Ammon's horn (tissue), 1 donor: ENCODE results near the gene RPTOR.

Source experiments
- DNase-seq: peaks from one replicate; pipeline ENCODE4 v3.0.0-alpha.2; 2016; ENCODE audit warnings: low spot score

The RPTOR gene

DNA sequence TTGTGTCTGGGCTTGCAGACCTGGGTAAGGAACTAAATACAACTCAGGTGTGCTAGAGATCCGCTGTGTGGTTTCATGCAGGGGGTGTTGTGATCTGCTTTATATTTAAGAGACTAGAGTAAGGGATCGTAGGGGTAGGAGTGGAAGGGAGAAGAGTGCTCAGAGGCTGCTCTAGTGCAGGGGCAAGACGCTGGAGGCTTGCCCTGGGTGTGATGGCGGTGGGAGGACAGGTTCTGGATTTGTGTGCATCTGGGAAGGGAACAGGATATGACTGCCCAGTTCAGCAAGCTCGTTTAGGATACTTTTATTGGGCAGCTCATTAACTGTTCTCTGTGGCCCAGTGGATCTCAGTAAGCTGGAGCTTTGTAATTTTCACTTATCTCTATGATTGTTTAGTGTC, 47.6 kb downstream of the RPTOR start:
- DNase-seq: no peak

DNA sequence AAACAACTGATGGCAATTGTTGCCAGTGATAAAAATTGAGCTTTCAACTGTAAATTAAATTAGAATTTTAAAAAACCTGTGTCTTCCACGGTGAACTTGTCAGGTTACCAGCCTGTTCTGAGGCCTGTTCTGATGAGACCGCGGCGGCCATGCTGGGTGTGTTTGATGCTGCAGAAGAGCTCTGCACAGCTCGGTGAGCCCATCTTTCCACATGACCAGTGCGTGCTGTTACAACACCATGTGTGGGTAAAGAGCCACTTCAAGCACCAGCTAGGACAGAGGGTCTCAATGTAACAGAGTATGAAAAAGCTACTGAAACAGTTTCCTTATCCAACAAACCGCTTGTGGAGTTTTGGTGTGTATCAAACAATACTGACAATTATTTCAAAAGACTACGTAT, 48.5 kb downstream of the RPTOR start:
- no peak for DNase-seq

DNA sequence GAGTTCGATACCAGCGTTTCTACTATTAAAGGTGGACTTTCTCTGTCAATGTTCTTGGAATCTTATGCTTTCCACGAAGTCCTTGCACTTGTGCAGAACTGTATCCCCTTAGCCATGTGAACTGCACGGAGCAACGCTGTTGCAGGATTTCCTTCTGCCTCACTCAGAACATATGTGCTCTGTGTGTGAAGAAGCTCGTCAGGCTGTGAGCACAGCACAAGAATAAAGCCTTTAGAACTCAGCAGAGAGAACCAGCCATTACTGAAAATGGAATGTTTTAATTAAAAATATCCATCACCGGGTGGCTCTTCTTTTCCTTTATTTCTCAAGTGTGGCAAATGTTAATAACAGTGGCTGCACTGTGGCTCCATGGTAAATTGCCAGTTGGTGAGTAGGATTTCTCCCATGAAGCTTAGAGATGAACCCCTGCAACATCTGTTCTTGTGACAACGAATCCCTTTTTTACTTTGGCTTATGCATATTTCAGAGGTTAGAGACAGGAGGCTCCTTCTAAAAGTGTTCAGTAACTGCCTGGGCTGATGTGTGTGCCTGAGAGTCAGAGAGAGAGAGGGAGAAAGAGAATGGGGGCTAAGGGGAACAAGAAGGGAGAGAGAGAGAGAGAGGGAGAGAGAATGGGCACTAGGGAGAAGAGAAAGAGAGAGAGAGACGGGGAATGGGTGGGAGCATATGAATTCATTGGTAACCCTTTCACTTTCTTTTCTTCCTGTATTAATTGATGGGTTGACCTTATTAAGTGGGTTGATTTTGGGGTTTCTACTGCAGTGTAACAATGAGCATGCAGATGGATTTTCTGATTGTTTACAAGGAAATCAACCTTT, 50.0 kb downstream of the RPTOR start:
- DNase-seq: peak; percentile 33

DNA sequence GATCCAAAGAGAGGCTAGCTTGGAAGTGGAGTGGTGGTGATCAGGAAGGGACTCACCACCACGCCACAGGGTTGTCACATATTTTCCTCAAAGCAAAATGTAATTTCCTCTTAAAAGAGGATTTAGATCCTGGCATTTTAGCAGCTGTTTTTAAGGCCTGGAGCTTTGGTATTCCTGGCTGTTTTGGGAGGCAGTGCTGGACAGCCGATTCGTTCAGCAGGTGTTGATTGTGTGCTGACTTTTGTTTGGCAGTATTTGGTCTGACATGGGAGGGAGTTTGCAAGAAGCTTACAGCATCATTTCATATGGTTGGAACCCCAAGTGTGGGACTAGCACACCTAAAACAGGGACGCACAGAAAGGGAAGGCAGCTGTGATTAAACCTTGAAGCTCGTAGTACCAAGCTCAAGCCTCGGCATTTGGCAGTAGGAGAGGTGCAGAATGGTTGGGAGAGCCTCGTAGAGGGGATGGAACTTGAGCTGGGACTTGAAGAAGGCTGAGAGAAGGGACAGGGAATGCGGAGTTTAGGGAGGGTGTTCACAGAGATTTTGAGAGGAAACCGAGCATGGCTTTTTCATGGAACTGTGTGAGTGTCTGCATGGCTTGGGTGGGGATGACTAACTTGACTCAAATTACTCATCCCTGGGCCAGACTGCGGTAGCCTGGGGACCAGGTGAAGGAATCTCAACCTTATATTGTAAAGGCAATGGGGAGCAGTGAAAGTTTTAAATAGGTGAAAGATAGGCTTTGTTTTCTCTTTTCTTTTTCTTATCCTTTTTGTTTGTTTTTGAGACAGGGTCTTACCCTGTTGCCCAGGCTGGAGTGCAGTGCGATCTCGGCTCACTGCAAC, 52.3 kb downstream of the RPTOR start:
- no peak for DNase-seq

DNA sequence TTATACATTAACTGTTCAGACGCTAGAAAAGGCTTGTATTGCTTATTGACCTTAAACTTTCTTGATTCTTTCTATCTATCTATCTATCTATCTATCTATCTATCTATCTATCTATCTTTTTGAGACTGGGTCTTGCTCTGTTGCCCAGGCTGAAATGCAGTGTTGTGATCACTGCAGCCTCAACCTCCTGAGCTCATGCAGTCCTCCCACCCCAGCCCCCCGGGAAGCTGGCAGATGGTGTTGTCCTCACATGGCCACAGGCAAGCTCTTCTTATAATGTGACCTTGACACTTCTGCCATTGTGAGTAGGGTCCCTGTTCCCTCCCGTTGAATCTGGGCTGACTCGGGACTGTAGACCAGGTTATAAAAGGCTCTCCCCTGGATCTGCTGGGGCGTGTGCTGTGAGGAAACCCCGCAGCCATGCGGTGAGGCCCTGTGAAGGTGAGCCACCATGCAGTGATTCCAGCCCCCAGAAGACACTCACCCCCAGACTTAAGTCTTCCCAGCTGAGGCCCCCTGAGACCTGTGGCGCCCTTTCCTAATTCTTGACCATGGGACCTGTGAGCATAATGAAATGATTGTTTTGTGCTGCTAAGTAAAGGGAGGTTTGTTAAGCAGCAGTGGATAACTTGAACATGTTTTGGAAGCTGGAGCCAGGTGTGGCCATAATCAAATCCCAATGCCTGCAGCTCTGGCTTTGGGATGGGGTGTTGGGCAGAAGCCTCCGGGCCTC, 54.3 kb downstream of the RPTOR start:
- DNase-seq: no peak

DNA sequence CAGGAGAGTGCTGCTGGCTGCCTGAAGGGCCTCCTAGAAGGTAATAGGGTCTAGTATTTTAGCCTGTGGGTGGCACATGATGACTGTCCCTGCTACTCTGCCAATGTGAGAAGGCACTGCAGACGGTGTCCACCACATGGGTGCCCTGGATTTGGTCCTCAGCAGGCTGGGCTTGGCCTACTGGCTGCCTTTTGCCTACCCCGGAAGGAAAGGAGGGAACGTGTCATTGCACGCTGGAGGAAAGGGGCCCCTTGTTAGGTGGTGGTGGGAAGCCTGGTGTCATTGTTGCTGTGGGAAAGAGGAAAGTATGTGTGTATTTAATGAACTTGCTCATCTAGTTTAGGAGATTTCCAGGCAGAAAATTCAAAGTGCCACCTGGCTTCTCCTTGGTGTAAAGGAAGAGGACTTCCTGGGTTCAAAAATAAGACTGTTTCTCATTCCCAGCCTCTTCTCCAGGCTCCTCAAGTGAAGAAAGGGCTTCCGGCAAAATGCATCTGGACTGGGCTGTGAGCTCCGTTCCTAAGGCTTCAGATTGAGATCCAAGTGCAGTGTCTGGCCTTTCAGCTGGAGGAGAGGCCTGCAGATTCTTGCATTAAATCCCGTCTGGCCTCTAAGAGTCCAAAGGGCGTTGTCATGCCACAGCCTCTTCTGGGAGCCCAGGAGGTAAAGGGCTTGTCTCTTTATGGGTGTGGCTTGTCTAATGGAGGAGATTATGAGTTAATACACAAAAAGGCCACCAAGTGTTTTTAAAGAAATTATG, 55.1 kb downstream of the RPTOR start:
- DNase-seq: no peak

DNA sequence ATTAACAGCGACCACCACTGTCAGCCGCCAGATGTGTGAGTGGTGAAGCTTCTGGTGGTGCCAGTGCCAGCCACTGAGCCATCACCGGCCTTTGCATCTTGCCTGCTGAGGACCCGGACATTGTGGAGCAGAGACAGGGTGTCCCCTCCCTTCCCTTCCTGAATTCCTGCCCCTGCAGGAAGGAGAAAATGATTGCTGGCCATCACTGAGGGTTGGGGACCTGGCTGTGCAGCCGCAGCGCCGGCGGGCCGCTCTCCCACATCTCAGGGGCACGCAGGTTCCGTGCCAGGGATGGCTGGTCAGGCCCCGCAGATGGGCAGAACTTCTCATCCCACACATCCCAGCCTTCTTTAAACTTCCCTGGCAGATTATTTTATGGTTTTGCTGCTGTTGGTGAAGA, 56.5 kb downstream of the RPTOR start:
- DNase-seq: no peak

DNA sequence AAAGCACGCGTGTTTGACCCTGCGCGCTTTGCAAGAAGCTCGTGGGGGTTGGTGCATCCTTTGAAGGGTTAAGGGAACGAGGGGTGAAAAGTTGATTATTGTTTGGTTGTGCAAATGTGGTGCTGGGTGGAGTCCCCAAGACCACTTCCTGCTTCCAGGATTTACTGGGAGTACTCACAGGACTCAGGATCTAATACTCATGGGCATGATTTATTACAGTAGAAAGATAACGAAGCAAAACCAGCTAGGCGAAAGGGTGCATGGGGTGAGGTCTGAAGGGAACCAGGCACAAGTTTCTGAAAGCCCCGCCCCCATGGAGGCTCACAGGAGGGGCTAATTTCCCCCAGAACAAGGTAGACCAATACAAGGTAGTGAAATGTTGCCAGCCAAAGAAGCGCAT, 58.8 kb downstream of the RPTOR start:
- no peak for DNase-seq

DNA sequence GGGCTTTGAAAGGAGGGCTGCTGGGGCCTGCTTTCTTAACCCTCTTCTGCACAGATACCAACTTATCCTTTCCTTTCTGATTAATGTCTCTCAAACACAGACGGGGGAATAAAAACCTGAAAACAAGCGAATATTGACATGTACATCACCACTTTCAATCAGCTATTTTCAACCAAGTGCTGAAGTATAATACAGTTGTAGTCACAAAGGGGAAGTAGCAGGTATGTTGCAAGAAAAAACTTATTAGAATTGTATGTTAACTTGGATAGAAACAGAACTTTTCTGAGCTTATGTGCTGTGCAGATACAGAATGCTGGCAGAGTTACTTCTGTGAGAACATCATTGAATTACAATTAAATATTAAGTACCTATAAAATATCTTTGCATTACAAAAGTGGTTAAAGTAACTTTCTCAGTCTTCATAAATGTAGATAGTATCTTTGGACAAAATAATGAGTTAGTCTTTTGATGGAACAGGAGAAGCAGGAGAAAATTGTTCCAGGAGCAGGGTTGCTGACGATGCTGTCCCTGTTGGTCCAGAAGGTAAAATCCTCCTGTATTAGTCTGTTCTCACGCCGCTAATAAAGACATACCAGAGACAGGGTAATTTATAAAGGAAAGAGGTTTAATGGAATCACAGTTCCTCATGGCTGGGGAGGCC, 59.5 kb downstream of the RPTOR start:
- no peak for DNase-seq

DNA sequence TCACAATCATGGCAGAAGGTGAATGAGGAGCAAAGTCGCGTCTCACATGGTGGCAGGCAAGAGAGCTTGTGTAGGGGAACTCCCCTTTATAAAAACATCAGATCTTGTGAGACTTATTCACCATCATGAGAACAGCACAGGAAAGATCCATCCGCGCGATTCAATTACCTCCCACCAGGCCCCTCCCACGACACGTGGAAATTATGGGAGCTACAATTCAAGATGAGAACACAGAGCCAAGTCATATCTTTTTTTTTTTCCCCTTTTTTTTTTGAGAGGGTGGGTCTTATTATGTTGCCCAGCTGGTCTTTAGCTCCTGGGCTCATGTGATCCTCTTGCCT, 60.0 kb downstream of the RPTOR start:
- no peak for DNase-seq

DNA sequence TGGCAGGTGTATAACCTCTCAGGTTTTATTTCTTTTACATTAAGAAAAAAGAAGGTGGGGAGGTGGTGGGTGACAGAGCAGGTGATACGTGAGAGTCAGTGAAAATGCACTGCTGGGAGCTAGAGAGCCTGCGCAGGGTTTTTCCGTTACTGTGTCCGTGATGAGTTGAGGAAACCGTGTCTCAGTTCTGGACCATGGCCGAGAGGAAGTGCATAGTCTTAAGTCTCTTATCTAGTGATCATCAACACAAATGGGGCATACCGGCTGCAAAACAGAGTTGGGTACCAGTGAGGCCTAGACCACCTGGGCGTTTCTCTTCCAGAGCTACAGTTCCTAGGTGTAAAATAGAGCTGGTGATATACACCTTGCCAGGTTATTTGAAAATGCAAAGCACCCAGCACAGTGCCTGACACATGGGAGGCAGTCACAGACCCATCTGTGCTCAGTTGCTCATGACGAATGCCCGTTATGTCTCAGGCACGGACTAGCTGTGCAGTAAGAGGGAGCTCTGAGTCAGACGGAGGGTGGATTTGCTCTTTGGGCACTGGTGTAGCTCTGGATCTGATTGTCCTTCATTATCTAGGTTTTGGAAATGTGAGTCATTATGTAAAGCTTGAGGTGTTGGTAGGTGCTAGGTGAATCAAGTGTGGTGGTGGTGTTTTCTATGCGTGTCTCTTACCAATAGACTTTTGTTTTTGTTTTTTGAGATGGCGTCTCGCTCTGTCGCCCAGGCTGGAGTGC, 60.9 kb downstream of the RPTOR start:
- peak; percentile 56 for DNase-seq

DNA sequence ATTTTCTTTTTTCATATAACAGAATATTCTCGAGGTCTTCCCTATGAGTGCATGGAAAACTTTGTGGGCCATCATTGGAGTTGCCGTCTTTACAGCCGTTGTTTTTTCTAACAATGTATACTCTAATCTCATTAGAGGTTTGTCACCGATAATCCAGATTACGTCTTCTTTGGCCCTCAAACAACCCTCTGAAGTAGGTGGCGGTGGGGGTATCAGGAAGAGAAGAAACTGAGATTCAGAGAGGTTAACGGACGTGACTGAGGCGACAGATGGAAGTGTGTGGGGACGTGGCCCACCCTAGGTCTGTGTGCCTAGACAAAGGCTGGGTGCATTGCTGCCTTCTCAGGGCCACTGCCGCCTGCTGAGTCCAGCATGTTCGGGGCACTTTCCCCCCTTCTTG, 63.7 kb downstream of the RPTOR start:
- no peak for DNase-seq

DNA sequence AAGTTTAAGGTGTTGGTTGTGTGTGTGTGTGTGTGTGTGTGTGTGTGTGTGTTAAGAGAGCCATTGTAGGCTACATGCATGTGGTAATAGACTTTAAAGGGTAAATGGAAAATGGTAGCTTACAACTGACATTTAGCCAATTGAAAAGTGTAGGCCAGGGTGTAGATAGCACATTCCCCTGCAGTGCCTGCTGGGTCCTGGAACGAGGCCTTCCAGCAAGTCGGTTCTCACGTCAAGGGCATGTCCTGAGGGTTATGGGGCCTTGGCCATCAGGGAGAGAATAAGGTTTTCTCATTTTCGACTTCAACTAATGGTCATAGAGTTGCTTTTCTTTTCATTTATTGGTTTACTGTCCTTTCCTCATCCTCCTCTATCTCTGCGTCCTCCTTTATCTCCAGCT, 65.1 kb downstream of the RPTOR start:
- no peak for DNase-seq

DNA sequence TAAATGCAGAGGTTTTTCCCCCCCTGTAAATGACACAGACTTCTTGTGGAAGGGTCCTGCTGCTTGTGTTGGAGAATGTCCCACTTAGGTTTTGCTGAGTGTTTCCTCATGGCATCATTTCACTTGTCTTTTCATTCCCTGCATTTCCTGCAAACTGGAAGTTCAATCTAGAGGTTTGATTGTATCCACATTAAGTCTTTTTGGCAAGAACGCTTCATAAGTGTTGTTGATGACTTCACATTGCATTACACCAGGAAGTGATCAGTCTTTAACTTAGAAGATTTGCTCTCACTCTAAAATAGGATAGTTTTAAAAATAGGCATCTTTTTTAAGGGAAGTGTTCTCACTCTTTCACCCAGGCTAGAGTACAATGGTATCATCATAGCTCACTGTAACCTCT, 67.2 kb downstream of the RPTOR start:
- DNase-seq: no peak

DNA sequence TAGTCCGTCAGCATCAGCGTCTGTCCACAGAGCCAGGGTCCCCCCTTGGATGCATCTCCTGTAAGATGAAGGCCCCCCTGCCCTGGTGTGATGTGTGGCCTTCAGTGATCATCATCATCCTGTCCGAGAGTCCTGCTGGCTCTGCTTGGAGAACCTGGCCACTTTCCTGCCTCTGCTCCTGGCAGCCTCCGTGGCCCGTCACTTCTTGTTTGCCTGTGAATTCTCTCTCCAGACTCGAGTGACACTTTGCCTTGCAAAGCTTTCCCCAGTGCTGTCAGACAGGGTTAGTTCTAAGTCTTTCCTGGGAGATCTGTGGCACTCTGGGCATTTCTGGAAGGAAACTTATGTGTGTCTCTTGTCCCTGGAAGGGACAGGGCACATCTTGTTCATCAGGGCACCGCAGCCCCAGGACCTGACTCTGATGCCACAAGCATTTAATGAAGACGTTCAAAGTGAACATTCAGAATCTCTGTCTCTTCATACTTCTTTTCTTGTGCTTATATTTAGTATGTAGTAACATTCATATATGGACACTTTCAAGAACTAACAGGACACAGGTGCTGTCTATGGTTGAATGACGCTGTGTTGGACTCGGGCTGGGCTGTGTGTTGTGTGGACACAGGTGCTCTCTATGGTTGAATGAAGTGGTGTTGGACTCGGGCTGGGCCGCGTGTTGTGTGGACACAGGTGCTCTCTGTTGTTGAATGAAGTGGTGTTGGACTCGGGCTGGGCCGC, 68.5 kb downstream of the RPTOR start:
- no peak for DNase-seq

DNA sequence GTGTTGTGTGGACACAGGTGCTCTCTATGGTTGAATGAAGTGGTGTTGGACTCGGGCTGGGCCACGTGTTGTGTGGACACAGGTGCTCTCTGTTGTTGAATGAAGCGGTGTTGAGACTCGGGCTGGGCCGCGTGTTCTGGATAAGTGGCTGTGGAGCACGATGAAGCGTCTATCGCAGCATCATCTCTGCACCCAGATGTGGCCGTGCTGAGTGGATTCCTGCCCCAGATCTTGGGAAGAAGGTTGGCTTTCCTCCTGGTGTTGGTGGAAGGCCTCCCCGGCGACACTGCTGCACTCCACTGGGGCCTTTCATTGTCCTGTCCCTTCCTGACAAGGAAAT, 69.1 kb downstream of the RPTOR start:
- no peak for DNase-seq

DNA sequence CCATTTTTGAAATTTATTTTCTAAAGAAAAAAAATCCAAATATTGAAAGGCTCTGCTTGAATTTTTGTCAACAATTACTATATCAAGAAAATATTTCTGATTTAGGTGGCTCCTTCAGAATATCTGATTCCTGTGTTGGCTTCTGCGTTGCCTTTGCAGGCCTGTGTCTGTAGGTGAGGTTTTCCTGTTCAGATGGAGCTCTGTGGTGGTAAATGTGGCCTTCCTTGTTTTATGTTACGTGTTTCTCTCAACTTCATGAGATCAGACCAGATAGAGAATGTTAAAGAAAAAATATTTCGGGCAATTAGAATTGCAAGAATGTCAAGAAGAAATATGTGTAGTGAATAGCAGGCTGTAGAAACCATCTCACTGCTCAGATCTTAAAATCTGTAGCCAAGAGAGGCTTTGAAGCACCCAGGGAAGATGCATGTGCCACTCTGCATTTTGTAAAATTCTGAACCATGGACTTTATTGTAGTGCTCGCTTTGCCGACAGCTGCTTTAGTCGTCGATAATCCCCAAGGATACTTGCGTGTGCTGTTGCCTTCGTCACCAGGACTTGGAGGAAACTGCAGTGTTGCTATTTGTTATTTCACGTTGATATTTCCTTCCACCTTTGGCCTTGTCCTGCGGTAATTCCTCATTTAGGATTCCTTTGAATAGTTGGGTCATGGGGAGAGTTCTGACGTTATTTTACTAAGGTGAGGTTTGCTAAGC, 69.9 kb downstream of the RPTOR start:
- DNase-seq: no peak

DNA sequence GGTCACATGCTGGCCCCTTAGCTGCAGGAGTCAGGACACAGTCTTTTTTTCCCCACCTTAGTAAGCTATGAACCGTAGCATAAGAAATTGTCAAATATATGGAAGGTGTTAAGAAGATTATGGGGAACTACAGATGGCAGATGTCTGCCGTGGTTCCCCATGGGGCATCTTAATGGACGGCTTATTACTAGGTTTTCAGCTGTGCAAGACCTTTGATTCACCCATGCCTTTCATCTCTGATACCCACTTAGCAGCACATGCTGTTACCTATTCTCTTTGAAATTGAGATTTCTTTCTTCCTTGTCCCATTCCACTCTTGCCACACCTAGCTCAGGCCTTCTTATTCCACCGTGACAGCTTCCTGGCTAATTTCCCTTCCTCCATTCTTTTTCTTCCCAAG, 70.7 kb downstream of the RPTOR start:
- no peak for DNase-seq

DNA sequence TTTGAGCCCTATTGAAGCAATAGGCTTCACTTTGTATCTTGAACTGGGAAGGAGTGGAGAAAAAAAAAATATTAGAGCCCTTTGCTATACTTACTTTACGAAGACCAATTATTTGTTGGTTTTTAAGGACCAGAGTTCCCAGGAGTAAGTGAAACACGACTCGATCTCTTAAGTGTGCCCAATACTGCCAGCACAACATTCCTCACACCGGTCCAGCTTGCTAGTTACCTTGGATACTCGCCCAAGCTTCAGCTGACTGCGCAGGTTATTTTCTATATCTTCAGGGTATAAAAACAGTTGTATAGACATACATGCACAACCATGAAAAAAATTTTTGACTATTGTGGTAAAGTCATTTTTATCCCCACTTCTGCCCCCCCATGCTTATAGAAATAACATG, 72.1 kb downstream of the RPTOR start:
- no peak for DNase-seq

DNA sequence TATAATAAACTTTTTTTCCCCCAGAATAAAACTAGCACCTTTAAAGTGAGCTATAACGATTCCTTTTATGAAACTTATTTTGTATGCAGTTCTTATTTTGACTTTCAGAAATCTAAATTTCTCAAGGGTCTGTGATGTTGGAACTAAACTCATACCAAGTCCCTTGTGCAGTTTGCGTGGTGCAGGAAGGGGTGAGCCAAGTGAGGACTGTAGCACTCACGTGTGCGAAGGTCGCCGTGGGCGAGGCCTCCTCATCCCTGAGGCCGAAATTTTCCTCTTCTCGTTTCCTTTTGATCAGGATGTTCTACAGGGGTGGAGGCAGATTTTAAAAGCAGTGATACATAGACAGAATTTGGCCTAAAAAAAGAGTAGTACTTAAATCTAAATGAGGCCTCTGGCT, 73.7 kb downstream of the RPTOR start:
- no peak for DNase-seq
